GM12875 (cell line): ENCODE results near the gene COPG1.
A peak's percentile ranks its signal among the peaks of the same experiment; 100 is the strongest.

Source experiments
- H3K4me3 ChIP-seq: one replicate; pipeline ENCODE4 v1.5.1; 2011; ENCODE audit warnings: low read depth, low read length, control low read depth
- CTCF ChIP-seq: IDR thresholded peaks from 2 replicates; pipeline ENCODE4 v1.5.1; 2011; ENCODE audit warnings: low read depth, mild to moderate bottlenecking, control low read depth, inconsistent platforms, low read length, moderate library complexity, borderline replicate concordance; ENCODE audit not compliant: insufficient read depth

The COPG1 gene

GRCh38 chr3:129313665-129314385 is 64.4 kb downstream of the COPG1 start:
- H3K4me3 ChIP-seq = no peak overlapping the region
- no peak for TF ChIP-seq CTCF

- TF ChIP-seq CTCF = 0 out of 2 replicates have a peak, but pooled peaks have one; percentile 8
- H3K4me3 ChIP-seq = peak overlapping the region; percentile 88
These were observed 65.2 kb downstream of the COPG1 start for GRCh38 chr3:129314386-129315222.

- H3K4me3 ChIP-seq = peak overlapping the region; percentile 88
These were observed 66.0 kb downstream of the COPG1 start for GRCh38 chr3:129315223-129315997.

GRCh38 chr3:129315998-129316247 is 66.5 kb downstream of the COPG1 start:
- peak overlapping the region; percentile 86 for H3K4me3 ChIP-seq
- TF ChIP-seq CTCF = no peak

More at GRCh38 chr3:129315223-129315997, 66.0 kb downstream of the COPG1 start:
- no peak for TF ChIP-seq CTCF

GRCh38 chr3:129316248-129317013 is 67.0 kb downstream of the COPG1 start:
- TF ChIP-seq CTCF = peak; percentile 70

GRCh38 chr3:129317014-129317771 is 67.8 kb downstream of the COPG1 start:
- TF ChIP-seq CTCF = no peak
- no peak overlapping the region for H3K4me3 ChIP-seq

More at GRCh38 chr3:129316248-129317013, 67.0 kb downstream of the COPG1 start:
- H3K4me3 ChIP-seq = peak overlapping the region; percentile 86
